Esophagus (tissue), 2 donors: ENCODE data around the gene MYO16. TPM values are rescaled to one million over a fixed set of nuclear protein-coding genes. Genes with fewer than 3 reads are reported as not detected.

Experiments used
- H3K27ac ChIP-seq, 2 donors: one replicate each; pipeline ENCODE4 v1.5.1; 2013; ENCODE audit warnings: low read depth in 2 of 2, mild to moderate bottlenecking in 2 of 2, inconsistent platforms in 1 of 2, low read length in 1 of 2, moderate library complexity in 1 of 2
- H3K27me3 ChIP-seq, 2 donors: one replicate each; pipeline ENCODE4 v1.6.1; 2013; ENCODE audit warnings: low read length in 2 of 2, control low read depth in 1 of 2, mild to moderate bottlenecking in 1 of 2; ENCODE audit not compliant: insufficient read depth in 2 of 2, control insufficient read depth in 1 of 2
- H3K36me3 ChIP-seq, 2 donors: one replicate each; pipeline ENCODE4 v1.6.1; 2013; ENCODE audit warnings: low read length in 1 of 2; ENCODE audit not compliant: control insufficient read depth in 2 of 2, insufficient read depth in 2 of 2
- H3K4me1 ChIP-seq, 2 donors: one replicate each; pipeline ENCODE4 v1.6.1; 2013; ENCODE audit warnings: low read length in 1 of 2; ENCODE audit not compliant: control insufficient read depth in 2 of 2, insufficient read depth in 2 of 2
- H3K4me3 ChIP-seq, 2 donors: one replicate each; pipeline ENCODE4 v1.5.1; 2013; ENCODE audit warnings: low read length in 2 of 2, mild to moderate bottlenecking in 2 of 2, low read depth in 1 of 2, moderate library complexity in 1 of 2
- H3K9me3 ChIP-seq, 2 donors: one replicate each; pipeline ENCODE4 v1.6.1; 2013; ENCODE audit warnings: mild to moderate bottlenecking in 2 of 2, low read depth in 1 of 2, low read length in 1 of 2, moderate library complexity in 1 of 2; ENCODE audit not compliant: control insufficient read depth in 2 of 2, insufficient read depth in 1 of 2
- WGBS, 2 donors: extraction: QIAGEN DNeasy Blood & Tissue Kit; methylation state at CpG; one replicate each; pipeline ENCODE4 v1.1.7; 2013; 5-methylcytosine and 5-hydroxymethylcytosine counted together
- polyA plus RNA-seq, 2 donors: library from polyadenylated mRNA; stranded (reverse); fragments of 200-250 nt; gene quantifications; one replicate each; pipeline ENCODE4 v1.2.3, GENCODE V29; 2013
- donor health status: healthy with polysubstance abuse.
- donor health status: Bipolar disorder and iron deficiency.

MYO16 gene
- polyA plus RNA-seq, 2 donors, result 0.06 to 0.18 TPM

DNA sequence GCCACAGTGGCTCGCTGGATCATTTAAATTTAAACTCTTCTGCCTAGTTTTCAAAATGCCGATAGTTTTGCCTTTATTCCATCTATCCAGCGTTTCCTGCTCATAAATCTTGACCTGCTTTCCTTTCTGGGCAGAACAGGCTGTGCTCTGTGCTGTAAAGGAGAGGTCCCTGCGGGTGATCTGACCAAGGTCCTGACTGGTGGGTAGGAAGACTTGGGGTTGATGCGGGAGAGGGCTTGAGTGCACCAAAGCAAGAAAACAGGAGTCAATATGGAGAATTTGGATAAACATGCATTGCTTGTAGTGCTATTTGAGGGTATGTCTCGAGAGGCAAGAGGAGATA lies 533.6 kb downstream of the MYO16 start:
- Histone ChIP-seq H3K27me3 (no peaks in the 10 kb centered on the region), H3K27ac (no peak overlapping the region), H3K4me1 (peaks cover 0 to 3% of the 10 kb centered on the region in 2 donors), H3K36me3 (no peaks in the 10 kb centered on the region), H3K9me3 (no peaks in the 10 kb centered on the region), H3K4me3 (no peak overlapping the region)
- 76 to 81% methylated on average over 6 of the region's 6 CpGs for WGBS, 2 donors

- Histone ChIP-seq H3K27me3 (no peaks in the 10 kb centered on the region), H3K27ac (no peak overlapping the region), H3K4me1 (no peaks in the 10 kb centered on the region), H3K4me3 (no peak overlapping the region), H3K36me3 (no peaks in the 10 kb centered on the region), H3K9me3 (no peaks in the 10 kb centered on the region)
- WGBS, 2 donors, result 68 to 72% methylated on average over 6 of the region's 6 CpGs
These were observed 536.0 kb downstream of the MYO16 start for GRCh38 chr13:109165417-109165904.

- no peak overlapping the region for H3K27ac ChIP-seq
- H3K4me1 ChIP-seq, result no peaks in the 10 kb centered on the region
- no peaks in the 10 kb centered on the region for H3K9me3 ChIP-seq
- H3K36me3 ChIP-seq, result no peaks in the 10 kb centered on the region
- H3K27me3 ChIP-seq, result no peaks in the 10 kb centered on the region
- WGBS, 2 donors, result 37 to 39% methylated on average over 2 of the region's 2 CpGs
- no peak overlapping the region for H3K4me3 ChIP-seq
These were observed 537.4 kb downstream of the MYO16 start for GRCh38 chr13:109166804-109167203.

GRCh38 chr13:109172136-109172535 lies 542.7 kb downstream of the MYO16 start:
- H3K36me3 ChIP-seq, result no peaks in the 10 kb centered on the region
- H3K4me3 ChIP-seq, result no peak overlapping the region
- H3K4me1 ChIP-seq, result no peaks in the 10 kb centered on the region
- 54 to 60% methylated on average over 2 of the region's 2 CpGs for WGBS, 2 donors
- H3K9me3 ChIP-seq, result no peaks in the 10 kb centered on the region
- H3K27ac ChIP-seq, result no peak overlapping the region
- no peaks in the 10 kb centered on the region for H3K27me3 ChIP-seq

DNA sequence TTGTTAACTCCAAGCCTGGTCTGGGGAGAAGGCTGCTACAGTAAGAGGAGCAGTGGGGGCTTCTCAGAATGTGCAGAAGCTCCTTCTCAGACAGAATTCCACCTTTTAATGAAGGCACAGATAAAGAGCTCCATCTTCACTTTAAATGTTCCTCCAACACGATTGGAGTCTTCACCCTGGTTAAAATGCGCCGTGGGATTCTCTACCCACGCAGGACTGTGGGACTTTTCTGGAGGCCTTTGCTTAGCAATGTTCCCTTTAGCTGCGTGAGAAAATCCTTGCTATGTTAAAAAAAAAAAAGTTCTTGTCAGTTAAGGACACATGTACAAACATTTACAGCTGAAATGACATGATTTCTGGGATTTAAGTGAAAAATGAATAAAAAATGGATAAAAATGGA lies 546.3 kb downstream of the MYO16 start:
- Histone ChIP-seq H3K9me3 (no peaks in the 10 kb centered on the region), H3K4me3 (no peak overlapping the region), H3K27me3 (no peaks in the 10 kb centered on the region), H3K36me3 (no peaks in the 10 kb centered on the region), H3K4me1 (no peaks in the 10 kb centered on the region), H3K27ac (no peak overlapping the region)
- WGBS, 2 donors, result 85 to 87% methylated on average over 5 of the region's 5 CpGs

GRCh38 chr13:109180905-109181425 lies 551.6 kb downstream of the MYO16 start:
- Histone ChIP-seq H3K4me3 (no peak overlapping the region), H3K9me3 (no peaks in the 10 kb centered on the region), H3K4me1 (no peaks in the 10 kb centered on the region), H3K36me3 (no peaks in the 10 kb centered on the region), H3K27me3 (no peaks in the 10 kb centered on the region), H3K27ac (no peak overlapping the region)
- WGBS, 2 donors, result 74 to 78% methylated on average over 4 of the region's 4 CpGs

- WGBS, 2 donors, result 78 to 79% methylated on average over 11 of the region's 11 CpGs
- Histone ChIP-seq H3K4me3 (no peak overlapping the region), H3K9me3 (no peaks in the 10 kb centered on the region), H3K27me3 (no peaks in the 10 kb centered on the region), H3K36me3 (no peaks in the 10 kb centered on the region), H3K27ac (no peak overlapping the region), H3K4me1 (no peaks in the 10 kb centered on the region)
These were observed 553.5 kb downstream of the MYO16 start for GRCh38 chr13:109182777-109183465.

GRCh38 chr13:109191413-109191812 lies 562.0 kb downstream of the MYO16 start:
- H3K4me3 ChIP-seq, result no peak overlapping the region
- no peaks in the 10 kb centered on the region for H3K9me3 ChIP-seq
- no peaks in the 10 kb centered on the region for H3K4me1 ChIP-seq
- WGBS, 2 donors, result 53 to 68% methylated on average over 3 of the region's 3 CpGs
- no peaks in the 10 kb centered on the region for H3K36me3 ChIP-seq
- no peak overlapping the region for H3K27ac ChIP-seq
- no peaks in the 10 kb centered on the region for H3K27me3 ChIP-seq

DNA sequence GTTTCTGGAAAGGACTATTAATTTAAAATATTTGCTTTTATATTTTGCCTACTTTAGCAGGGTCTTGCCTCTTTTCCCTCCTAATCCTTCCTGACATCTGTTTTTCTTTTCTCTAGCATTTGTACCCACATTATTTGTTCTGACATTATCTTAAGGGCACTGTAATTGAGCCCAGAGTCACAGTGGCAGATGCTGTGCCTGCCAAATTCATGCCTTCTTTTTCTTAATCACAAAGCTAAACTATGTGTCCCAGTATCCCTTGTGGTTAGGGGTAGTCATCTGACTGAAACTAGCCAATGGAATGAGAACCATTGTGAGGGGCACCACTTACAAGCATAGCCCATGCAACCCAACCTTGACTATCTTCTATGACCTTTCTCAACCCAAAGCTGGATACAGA lies 562.9 kb downstream of the MYO16 start:
- Histone ChIP-seq H3K9me3 (no peaks in the 10 kb centered on the region), H3K4me3 (no peak overlapping the region), H3K4me1 (no peaks in the 10 kb centered on the region), H3K36me3 (no peaks in the 10 kb centered on the region), H3K27me3 (no peaks in the 10 kb centered on the region), H3K27ac (no peak overlapping the region)

DNA sequence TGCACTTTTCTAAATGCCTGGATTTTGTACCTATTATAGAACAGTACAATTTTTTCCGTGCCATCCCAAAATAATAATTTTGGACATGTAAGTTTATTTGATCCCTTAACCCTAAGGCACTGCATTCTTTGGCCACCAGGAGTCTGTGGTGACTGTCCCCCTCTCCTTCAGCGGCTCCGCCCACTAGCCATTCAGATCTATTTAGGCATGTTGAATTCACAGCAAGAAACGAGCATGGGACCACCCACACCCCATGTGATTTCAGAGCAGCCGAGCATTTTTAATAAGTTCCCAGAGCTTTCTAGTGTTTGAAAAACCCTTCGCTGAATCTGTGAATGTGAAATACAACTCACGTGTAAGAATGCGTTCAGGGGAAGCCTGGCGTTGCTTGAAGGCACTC lies 567.5 kb downstream of the MYO16 start:
- H3K27me3 ChIP-seq, result no peaks in the 10 kb centered on the region
- H3K27ac ChIP-seq, result no peak overlapping the region
- H3K9me3 ChIP-seq, result no peaks in the 10 kb centered on the region
- H3K4me1 ChIP-seq, result no peaks in the 10 kb centered on the region
- H3K36me3 ChIP-seq, result no peaks in the 10 kb centered on the region
- no peak overlapping the region for H3K4me3 ChIP-seq
- 83 to 90% methylated on average over 9 of the region's 9 CpGs for WGBS, 2 donors
